Measurements from ENCODE around the gene TCEAL3. TPM values are rescaled to one million over a fixed set of nuclear protein-coding genes. Genes with fewer than 3 reads are reported as not detected.
"Not testable (repeated sequence)": the region's sequence is repeated elsewhere in the genome, so short reads cannot be mapped to it uniquely, and the experiment has no call there.

TCEAL3 gene
- total and polyA plus RNA-seq, 3 donors from 2014 or later, result 56.7 to 65.8 (median 62.0) TPM

DNA sequence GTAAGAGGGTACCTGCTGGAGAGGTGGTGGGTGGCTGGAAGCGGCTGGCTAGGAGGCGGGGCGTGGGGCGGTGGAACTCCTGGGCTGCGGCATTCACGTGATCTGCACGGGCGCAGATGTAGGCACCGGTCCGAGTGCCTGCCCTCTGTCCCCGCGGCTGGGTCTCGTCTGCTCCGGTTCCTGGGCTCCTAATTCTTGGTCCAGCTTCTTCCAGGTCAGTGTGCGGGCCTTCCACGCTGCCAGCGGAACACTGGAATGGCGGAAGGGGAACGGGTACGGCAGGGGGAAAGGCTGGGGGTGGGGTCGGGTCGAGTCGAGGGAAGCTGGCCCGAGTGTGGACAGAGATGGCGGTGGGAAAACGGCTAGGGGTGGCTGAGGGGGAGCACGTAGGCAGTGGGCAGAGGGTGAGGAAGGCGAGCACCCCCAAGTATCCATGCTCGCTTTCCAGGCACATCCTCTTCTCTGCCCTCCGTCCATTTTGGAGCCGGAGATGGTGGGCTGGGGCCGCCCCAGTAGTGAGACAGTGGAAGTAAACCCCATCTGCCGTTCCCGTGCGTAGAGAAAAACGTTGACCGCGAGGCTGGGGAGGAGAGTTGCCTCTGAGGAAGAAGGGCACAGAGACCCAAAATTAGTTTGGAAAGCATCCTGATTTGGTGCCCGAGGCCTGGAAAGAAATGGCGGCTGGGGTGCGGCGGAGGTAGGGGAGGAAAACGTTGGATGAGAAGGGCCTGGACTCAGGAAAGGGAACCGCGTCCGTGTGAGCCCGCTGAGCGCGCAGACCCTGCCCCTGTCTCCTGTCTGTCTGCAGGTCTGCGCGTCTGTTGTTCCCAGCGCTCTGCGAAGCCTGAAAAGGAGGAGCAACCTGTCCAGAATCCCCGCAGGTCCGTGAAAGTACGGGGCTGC lies 22.1 kb upstream of the TCEAL3 start, which contains the start of gene TCEAL4:
Gene TCEAL4, plus strand, starts transcription at position 105 of the 903 bp plus-strand sequence. CDS start 1,161 bp downstream, outside the sequence.
- intact Hi-C loops (cut with DNase I; ENCODE audit: low total_unique reads), result no loop called here
- no peak for TF ChIP-seq POLR2A (IDR thresholded peaks at IDR 0.05)
- TF ChIP-seq, protein P1, sequence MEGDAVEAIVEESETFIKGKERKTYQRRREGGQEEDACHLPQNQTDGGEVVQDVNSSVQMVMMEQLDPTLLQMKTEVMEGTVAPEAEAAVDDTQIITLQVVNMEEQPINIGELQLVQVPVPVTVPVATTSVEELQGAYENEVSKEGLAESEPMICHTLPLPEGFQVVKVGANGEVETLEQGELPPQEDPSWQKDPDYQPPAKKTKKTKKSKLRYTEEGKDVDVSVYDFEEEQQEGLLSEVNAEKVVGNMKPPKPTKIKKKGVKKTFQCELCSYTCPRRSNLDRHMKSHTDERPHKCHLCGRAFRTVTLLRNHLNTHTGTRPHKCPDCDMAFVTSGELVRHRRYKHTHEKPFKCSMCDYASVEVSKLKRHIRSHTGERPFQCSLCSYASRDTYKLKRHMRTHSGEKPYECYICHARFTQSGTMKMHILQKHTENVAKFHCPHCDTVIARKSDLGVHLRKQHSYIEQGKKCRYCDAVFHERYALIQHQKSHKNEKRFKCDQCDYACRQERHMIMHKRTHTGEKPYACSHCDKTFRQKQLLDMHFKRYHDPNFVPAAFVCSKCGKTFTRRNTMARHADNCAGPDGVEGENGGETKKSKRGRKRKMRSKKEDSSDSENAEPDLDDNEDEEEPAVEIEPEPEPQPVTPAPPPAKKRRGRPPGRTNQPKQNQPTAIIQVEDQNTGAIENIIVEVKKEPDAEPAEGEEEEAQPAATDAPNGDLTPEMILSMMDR (IDR thresholded peaks at IDR 0.05), result no peak
- WGBS, 2 donors, result 0% methylated on average over 12 to 36 of the region's 56 CpGs

DNA sequence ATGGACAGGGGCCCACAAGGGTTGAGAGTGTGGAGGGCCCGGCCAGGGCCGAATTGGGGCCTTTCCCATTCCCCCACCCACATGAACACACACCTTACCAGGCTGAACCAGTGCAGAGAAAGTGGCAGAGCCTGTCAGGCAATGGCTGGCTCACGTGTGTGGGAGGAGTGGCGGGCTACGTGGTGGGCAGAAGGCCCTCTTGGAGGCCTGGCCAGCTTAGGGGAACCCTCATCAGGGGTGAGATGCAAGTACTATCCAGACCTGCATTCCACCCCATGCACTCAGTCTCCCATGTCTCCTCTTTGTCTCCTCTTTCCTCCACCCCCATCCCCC lies 21.5 kb upstream of the TCEAL3 start:
- no peaks in the 10 kb centered on the region for H3K4me1 ChIP-seq
- H3K4me3 ChIP-seq, result peak overlapping the region; percentile 68 to 86
- H3K27me3 ChIP-seq, result no peaks in the 10 kb centered on the region
- peak overlapping the region; percentile 95 for H3K27ac ChIP-seq
- no peaks in the 10 kb centered on the region for H3K36me3 ChIP-seq (ENCODE audit: low read depth, missing control alignments)
- intact Hi-C loops (cut with DNase I; ENCODE audit: low total_unique reads), result no loop called here
- TF ChIP-seq, protein P1 (IDR thresholded peaks at IDR 0.05), result no peak
- TF ChIP-seq POLR2A (IDR thresholded peaks at IDR 0.05), result no peak
- DNase-seq, result peak; percentile 32
- WGBS, 2 donors, result 10% methylated on average over 3 of the region's 5 CpGs; no CpG with 5 or more reads in 1 of the 2 donors
- no peaks in the 10 kb centered on the region for H3K9me3 ChIP-seq

More for the DNA sequence above, 22.1 kb upstream of the TCEAL3 start, which contains the start of gene TCEAL4:
- DNase-seq, result peak; percentile 84
- Histone ChIP-seq H3K27ac (peak within 1 kb of the TSS; percentile 95), H3K4me1 (no peaks in the 10 kb centered on the region), H3K4me3 (peak within 1 kb of the TSS; percentile 68 to 86), H3K27me3 (no peaks in the 10 kb centered on the region), H3K9me3 (no peaks in the 10 kb centered on the region), H3K36me3 (ENCODE audit: low read depth, missing control alignments) (no peaks in the 10 kb centered on the region)

DNA sequence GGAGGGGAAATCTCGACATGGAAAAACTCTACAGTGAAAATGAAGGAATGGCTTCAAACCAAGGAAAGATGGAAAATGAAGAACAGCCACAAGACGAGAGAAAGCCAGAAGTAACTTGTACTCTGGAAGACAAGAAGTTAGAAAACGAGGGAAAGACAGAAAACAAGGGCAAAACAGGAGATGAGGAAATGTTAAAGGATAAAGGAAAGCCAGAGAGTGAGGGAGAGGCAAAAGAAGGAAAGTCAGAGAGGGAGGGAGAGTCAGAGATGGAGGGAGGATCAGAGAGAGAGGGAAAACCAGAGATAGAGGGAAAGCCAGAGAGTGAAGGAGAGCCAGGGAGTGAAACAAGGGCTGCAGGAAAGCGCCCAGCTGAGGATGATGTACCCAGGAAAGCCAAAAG lies 21.1 kb upstream of the TCEAL3 start:
- intact Hi-C loops (cut with DNase I; ENCODE audit: low total_unique reads), result no loop called here
- Histone ChIP-seq H3K27me3 (no peaks in the 10 kb centered on the region), H3K4me1 (no peaks in the 10 kb centered on the region), H3K9me3 (no peaks in the 10 kb centered on the region), H3K27ac (peak overlapping the region; percentile 95), H3K4me3 (peak overlapping the region; percentile 68 to 86), H3K36me3 (ENCODE audit: low read depth, missing control alignments) (no peaks in the 10 kb centered on the region)
- WGBS, 2 donors, result 18 to 35% methylated on average over 4 of the region's 4 CpGs
- DNase-seq, result no peak
- TF ChIP-seq, protein P1 (IDR thresholded peaks at IDR 0.05), result no peak
- TF ChIP-seq POLR2A (IDR thresholded peaks at IDR 0.05), result no peak

DNA sequence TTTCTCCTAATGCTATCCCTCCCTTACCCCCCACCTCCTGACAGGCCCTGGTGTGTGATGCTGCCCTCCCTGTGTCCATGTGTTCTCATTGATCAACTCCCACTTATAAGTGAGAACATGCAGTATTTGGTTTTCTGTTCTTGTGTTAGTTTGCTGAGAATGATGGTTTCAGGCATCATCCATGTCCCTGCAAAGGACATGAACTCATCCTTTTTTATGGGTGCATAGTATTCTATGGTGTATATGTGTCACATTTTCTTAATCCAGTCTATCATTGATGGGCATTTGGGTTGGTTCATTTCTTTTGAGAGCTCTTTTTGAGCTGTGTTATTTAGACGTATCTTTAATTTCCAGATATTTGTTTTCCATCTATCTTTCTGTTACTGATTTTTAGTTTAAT lies 15.5 kb upstream of the TCEAL3 start:
- H3K36me3 ChIP-seq (ENCODE audit: low read depth, missing control alignments); H3K9me3 ChIP-seq; DNase-seq; H3K4me3 ChIP-seq; H3K27ac ChIP-seq; H3K27me3 ChIP-seq; intact Hi-C loops (cut with DNase I; ENCODE audit: low total_unique reads); H3K4me1 ChIP-seq: not testable (repeated sequence)
- 75 to 100% methylated on average over 1 of the region's 1 CpG for WGBS, 2 donors

DNA sequence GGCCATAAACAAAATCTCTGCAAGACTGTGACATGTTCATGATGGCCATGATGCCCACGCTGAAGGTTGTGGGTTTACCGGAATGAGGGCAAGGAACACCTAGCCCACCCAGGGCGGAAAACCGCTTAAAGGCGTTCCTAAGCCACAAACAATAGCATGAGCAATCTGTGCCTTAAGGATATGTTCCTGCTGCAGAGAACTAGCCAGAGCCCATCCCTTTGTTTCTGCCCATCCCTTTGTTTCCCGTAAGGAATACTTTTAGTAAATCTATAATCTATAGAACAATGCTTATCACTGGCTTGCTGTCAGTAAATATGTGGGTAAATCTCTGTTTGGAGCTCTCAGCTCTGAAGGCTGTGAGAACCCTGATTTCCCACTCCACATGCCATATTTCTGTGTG lies 12.6 kb upstream of the TCEAL3 start:
- intact Hi-C loops (cut with DNase I; ENCODE audit: low total_unique reads); DNase-seq; H3K4me3 ChIP-seq; H3K27me3 ChIP-seq; H3K27ac ChIP-seq; H3K4me1 ChIP-seq; H3K9me3 ChIP-seq; H3K36me3 ChIP-seq (ENCODE audit: low read depth, missing control alignments): not testable (repeated sequence)
- WGBS, 2 donors, result 96 to 100% methylated on average over 4 to 6 of the region's 6 CpGs
